GM18870 (cell line): ENCODE data around the gene ARPC1A.
"Not testable (repeated sequence)": the region's sequence is repeated elsewhere in the genome, so short reads cannot be mapped to it uniquely, and the experiment has no call there.

Experiments
- ATAC-seq: cut with Tn5 transposase; IDR thresholded peaks from one replicate; pipeline ENCODE4 v1.9.1; 2021; ENCODE audit warnings: moderate library complexity; ENCODE audit not compliant: unreplicated experiment

ARPC1A gene

DNA sequence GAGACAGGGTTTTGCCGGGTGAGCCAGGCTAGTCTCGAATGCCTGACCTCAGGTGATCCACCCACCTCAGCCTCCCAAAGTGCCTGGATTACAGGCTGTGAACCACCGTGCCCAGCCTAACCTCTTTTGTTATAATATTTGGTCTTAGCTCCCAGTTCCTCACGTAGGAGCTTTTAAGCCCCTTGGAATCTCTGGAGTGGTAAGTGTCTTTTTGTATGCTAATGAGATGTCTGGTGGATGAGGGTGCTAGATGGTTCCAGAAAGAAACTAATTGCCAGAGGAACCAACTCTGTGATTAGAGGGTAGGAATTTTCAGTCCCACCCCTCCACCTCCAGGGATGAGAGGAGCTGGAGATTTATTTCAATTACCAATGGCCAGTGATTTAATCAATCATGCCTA is 5.3 kb upstream of the ARPC1A start:
- no peak for ATAC-seq

DNA sequence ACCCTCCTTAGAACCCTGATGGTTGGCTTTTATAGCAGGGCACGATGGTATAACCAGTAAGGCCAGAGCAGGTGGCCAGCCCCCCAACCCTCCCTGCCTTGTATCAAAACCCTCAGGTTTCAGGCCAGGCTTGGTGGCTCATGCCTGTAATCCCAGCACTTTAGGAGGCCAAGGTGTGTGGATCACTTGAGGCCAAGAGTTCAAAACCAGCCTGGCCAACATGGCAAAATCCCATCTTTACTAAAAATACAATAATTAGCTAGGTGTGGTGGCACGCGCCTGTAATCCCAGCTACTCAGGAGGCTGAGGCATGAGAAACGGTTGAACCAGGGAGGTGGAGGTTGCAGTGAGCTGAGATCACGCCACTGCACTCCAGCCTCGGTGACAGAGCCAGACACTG is 3.0 kb upstream of the ARPC1A start:
- not testable (repeated sequence) for ATAC-seq

DNA sequence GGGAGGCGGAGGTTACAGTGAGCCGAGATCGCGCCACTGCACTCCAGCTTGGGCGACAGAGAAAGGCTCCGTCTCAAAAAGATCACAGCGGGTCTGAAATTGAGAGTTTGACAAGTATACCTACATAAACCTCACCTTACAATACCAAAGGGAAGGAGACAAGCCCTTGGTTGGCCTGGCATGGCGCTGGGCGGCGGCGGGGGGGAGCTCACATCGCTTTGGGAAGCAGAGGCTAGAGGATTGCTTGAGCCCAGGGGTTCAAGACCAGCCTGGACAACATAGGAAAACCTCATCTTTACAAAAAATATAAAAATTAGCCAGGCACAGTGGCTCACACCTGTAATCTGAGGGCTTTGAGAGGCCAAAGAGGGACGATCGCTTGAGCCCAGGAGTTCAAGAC is 1.1 kb upstream of the ARPC1A start:
- ATAC-seq = no peak

DNA sequence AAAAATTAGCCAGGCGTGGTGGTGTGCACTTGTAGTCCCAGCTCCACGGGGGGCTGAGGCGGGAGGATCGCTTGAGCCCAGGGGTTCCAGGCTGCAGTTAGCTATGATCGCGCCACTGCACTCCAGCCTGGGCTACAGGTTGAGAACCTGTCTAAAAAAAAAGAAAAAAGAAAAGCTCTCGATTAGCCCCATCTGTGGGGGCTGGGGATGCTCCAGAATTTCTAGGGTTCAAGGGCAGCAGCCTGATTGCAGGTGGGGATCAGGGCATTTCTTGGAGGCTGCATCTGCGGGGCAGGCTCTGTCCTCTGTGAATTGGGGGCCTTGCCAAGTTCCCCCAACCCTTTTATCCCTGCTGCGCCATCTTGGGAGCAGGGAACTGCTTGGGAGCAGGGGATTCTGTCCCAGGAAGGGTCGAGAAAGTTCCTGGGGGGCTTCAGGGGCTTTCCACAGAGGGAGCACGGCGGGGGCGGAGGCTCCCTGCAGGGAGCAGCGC is 651 bp upstream of the ARPC1A start:
- ATAC-seq = no peak

DNA sequence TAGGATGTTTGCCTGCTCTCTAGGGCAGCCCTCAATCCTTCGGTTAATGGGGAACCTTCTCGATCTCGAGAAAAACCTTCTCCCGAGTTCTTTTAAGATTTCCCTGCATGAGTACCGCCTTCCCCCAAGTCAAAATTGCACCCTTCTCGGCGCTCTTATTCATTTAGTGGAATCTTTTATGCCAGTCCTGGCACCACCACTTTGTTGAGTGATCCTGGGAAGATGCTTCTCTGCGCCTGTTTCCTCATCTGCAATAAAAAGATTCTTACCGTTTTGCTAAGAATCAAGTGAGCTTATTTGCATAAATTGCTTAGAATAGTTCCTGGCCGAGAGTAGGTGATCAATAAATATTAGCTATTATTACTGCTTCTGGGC is 697 bp downstream of the ARPC1A start:
- ATAC-seq = no peak

DNA sequence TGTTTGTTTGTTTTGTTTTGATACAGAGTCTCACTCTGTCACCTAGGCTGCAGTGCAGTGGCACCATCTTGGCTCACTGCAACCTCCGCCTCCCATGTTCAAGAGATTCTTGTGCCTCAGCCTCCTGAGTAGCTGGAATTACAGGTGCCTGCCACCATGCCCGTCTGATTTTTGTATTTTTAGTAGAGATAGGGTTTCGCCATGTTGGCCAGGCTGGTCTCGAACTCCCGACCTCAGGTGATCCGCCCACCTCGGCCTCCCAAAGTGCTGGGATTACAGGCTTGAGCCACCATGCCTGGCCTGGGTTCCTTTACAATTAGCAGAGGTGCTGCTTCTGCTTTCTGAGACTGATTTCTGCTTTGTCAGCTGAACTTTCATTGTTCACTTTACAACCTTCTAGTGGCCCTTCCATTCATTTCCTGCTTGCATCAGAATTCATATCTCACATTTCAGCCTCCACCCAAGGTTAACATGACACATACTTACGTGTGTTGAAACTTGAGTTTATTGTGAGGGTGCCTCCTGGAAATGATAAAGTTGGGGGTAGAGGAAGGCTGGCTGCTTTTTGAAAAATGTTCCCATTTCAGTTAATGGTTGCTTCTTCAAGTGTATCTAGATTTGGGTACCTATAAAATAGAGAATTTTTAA is 4.7 kb downstream of the ARPC1A start:
- ATAC-seq = not testable (repeated sequence)

DNA sequence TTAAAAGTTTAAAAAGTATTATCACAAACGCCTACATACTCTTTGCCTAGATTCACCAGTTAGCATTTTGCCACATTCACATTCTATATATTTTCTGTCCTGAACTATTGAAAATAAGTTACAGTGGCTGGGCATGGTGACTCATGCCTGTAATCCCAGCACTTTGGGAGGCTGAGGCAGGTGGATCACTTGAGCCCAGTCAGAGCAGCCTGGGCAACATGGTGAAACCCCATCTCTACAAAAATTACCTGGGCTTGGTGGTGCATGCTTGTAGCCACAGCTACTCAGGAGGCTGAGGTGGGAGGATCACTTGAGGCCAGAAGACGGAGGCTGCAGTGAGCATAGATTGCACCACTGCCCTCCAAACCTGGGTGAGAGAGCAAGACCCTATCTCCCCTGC is 5.3 kb downstream of the ARPC1A start:
- ATAC-seq = no peak

DNA sequence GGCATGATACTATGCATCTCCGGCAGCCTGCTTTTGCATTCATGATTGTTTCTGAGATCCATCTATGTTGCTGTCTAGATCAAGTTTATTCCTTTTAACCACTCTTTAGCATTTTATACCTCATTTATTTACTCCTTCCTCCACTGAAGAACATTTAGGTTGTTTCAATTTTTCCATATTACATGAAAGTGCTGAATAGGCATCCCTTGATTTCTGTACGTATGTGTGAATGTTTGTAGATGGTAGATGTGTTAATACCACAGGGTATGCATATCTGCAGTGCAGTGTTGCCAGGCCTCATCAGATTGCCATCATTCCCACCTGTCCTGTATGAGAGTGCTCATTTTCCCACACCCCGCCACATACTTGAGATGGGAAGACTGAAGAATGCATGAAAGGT is 13.9 kb downstream of the ARPC1A start:
- ATAC-seq = no peak

DNA sequence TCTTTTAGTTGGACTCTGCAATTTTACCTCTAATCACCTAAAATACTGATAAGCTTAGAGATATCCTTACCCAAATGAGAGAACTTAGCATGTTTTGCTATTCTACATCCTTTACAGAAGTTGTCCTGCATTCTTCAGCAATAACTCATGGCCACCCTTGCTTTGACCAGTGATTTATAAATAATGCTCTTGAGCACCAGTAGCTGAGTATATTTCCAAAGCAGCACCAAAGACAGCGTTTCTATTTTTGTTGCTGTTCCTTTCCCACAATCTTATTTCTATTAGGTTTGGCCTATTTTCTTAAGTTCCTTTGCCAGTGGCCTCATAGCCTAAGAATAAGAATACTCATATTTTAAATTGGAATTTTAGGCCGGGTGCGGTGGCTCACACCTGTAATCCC is 15.0 kb downstream of the ARPC1A start:
- no peak for ATAC-seq

DNA sequence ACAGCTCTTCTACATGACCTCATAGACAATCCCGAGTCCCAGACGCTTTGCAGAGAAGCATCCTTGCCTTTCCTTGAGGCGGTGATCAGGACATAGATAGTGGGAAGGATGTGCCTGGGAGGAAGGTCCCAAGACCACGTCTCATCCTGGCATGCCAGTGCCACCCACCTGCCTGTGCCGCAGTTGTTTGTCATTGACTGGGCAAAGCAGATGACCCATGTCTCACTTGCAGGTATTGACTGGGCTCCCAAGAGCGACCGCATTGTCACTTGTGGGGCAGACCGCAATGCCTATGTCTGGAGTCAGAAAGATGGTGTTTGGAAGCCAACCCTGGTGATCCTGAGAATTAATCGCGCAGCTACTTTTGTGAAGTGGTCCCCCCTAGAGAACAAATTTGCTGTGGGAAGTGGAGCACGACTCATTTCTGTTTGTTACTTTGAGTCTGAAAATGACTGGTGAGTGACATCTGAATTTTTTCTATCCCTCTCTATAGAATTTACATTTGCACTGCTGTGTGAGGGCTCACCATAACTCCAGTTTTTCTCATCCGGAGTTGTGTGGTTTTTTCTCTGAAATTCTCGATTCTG is 18.5 kb downstream of the ARPC1A start:
- ATAC-seq = no peak

DNA sequence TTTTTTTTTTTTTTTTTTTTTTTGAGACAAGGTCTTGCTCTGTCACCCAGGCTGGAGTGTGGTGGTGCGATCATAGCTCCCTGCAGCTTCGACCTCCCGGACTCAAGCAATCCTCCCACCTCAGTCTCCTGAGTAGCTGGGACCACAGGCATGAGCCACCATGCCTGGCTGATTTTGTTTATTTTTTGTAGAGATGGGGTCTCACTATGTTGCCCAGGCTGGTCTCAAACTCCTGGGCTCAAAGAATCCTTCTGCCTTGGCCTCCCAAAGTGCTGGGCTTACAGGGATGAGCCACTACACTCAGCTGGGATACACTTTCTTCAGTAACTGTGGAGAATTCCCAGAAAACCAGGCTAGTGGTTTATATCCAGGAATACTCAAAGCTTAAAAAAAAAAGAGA is 24.9 kb downstream of the ARPC1A start:
- not testable (repeated sequence) for ATAC-seq

DNA sequence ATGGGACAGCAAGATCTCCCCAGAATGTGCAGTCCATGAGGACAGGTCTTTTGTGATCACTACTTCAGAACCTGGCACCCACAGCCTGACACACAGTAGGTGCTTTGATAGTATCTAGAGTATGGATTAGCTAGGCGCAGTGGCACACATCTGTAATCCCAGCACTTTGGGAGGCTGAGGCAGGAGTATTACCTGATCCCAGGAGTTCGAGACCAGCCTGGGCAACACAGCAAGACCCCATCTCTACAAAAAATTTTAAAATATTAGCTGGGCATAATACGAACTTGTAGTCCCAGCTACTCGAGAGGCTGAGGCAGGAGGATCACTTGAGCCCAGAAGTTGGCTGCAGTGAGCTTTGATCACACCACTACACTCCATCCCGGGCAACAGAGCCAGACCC is 26.5 kb downstream of the ARPC1A start:
- no peak for ATAC-seq

DNA sequence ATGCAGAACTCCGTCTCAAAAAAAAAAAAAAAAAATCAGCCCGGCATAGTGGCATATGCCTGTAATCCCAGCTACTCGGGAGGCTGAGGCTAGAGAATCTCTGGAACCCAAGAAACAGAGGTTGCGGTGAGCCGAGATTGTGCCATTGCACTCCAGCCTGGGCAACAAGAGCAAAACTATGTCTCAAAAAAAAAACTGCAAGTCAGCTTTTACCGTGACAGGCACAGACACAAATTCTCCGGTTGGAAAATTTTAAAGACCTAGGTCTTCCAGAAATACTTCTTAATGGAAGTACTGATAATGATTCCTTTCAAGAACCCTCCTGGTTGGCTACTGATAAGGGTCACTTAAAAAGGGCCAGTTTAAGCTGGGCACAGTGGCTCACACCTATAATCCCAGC is 29.4 kb downstream of the ARPC1A start:
- no peak for ATAC-seq

DNA sequence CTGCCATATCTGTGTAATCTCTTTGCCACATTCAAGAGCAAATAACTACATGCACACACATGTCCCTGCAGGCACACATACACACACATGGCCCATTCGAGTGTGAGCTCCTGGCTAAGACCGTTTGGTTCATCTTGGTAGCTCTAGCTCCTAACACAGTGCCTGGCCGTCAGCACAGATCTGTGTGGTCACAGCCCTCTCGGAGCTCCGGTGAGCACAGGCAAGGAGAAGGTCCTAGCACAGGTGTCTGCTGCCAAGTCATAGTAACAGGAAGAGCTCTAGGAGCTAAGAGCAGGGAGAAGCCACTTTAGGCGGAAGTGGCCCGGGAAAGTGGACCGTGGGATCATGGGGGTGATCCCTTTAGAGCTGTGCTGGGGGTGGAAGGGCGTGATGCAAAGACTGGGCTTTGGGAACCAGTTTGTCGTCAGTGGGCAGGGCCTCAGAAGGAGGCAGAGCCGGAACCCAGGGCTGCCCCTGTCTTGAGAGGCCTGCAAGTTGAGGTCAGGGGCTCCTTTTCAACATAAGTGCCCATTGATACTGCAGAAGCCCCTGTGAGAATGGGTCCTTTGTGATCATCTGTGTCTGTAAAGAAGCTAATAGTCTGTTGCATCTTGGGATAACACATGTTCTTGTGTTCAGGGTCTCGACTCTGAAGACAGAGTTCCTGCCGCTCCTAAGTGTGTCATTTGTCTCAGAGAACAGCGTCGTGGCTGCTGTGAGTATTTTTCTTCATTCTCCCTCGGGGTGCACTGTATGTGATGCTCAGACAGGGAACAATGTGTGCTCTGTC is 32.2 kb downstream of the ARPC1A start:
- ATAC-seq = no peak

DNA sequence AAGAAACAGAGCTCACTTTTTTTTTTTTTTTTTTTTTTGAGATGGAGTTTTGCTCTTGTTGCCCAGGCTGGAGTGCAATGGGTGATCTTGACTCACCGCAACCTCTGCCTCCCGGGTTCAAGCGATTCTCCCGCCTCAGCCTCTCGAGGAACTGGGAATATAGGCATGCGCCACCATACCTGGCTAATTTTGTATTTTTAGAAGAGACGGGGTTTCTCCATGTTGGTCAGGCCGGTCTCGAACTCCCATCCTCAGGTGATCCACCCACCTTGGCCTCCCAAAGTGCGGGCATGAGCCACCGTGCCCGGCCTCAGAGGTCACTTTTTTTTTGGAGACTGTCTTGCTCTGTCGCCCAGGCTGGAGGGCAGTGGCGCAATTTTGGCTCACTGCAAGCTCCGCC is 32.8 kb downstream of the ARPC1A start:
- not testable (repeated sequence) for ATAC-seq

DNA sequence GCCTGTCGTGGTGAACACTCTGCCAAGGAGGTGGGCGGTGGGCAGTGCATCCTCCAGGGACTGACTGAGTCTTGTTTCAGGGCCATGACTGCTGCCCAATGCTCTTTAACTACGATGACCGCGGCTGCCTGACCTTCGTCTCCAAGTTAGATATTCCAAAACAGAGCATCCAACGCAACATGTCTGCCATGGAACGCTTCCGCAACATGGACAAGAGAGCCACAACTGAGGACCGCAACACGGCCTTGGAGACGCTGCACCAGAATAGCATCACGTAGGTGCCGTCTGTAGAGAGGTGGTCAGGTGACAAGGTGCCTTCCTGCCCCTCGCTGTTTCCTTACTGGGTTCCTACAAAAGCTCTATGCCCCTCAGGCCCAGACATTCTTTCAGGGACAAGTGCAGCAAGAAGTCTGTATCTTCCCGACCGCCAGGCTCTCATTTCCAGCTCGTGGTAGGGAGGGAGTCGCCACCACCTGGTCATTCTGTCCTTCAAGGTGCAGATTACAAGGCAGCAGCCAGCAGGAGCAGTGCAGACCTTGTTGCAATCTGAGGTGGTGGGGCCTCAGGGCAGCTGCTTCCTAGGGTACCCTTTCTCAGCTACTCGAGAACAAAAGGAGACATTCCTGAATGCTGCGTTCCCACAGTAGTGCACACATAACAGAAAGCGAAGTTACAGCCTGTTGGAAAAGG is 33.9 kb downstream of the ARPC1A start:
- no peak for ATAC-seq

DNA sequence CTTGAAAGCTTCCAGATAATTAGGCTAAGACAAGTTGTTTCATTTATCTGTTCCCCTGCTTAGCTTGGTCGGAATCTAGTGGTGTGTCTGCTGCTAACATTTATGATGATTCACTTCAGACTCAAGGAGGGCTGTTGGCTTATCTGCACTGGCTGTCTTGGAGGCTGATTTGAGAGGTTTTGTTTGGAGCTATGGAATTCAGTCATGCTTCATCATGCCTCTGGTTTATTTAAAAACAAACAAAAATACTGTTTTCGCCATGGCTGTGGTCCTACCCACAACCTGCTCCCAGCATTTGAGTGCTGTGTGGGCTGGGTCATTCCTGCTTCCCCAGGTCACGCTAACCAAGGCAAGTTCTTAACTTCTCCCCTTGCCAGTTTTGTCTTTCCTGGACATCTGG is 37.1 kb downstream of the ARPC1A start:
- no peak for ATAC-seq

DNA sequence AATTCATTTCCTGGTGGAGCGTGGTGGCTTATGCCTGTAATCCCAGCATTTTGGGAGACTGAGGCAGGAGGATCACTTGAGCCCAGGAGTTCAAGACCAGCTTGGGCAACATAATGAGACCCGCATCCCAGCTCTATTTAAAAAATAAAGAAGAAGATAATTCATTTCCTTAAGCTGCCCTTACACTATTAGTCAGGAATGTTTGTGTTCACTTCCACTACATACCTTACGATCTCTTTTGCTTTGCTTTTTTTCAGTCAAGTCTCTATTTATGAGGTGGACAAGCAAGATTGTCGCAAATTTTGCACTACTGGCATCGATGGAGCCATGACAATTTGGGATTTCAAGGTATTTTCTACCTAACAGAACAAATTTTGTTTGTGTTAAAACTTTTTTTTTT is 37.6 kb downstream of the ARPC1A start:
- ATAC-seq = no peak

DNA sequence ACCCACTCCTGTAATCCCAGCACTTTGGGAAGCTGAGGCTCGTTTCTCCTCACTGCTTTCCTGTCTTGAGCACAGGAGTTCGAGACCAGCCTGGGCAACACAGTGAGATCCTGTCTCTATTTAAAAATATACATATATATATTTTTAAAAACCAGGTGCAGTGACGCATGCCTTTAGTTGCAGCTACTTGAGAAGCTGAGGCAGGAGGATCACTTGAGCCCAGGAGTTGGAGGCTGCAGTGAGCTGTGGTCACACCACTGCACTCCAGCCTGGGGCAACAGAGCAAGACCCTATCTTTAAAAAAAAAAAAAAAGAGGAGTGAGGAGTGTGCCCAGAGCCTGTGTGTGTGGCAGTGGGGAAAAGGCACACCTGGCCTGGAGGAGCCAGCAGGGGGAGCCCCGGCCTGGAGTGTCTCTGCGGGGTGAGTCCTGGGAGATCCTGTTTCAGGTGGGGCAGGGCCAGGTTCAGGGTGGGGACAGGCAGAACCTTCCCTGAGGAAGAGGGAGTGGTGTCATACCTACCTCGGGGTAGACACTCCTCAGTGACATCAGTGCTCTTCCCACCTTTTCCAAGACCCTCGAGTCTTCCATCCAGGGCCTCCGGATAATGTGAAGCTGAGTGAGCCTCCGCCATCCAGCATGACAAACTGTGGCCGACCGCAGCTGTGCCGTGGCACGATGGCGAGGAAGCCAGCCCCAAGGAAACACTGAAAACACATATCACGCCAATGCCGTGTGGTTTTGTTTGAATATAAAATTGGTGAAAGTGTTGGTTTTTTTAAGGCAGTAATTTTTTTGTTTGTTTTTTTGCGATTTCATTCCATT is 39.8 kb downstream of the ARPC1A start:
- ATAC-seq = no peak

DNA sequence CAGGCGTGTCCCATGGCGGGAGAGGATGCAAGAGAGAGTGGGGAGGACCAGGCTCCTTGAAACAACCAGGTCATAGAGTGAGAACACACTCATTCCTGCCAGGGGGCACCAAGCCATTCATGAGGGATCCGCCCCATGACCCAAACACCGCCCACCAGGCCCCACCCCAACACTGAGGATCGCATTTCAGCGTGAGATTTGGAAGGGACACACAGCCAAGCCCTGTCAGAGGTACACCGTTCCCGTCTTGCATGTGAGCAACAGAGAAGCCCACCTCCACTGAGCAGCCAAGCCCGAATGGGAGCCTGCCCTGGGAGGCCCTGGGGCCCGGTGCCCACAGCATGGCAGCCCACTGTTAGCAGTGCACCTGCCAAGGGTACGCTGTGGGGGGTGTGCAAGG is 40.9 kb downstream of the ARPC1A start:
- no peak for ATAC-seq
